HG03439 (cell line): ENCODE measurements around the gene GNA12.
"Not testable (repeated sequence)": the region's sequence is repeated elsewhere in the genome, so short reads cannot be mapped to it uniquely, and the experiment has no call there.

ENCODE experiments used
- ATAC-seq: cut with Tn5 transposase; IDR thresholded peaks from one replicate; pipeline ENCODE4 v1.9.1; 2021; ENCODE audit warnings: mild to moderate bottlenecking, moderate library complexity; ENCODE audit not compliant: unreplicated experiment

GNA12 gene

DNA sequence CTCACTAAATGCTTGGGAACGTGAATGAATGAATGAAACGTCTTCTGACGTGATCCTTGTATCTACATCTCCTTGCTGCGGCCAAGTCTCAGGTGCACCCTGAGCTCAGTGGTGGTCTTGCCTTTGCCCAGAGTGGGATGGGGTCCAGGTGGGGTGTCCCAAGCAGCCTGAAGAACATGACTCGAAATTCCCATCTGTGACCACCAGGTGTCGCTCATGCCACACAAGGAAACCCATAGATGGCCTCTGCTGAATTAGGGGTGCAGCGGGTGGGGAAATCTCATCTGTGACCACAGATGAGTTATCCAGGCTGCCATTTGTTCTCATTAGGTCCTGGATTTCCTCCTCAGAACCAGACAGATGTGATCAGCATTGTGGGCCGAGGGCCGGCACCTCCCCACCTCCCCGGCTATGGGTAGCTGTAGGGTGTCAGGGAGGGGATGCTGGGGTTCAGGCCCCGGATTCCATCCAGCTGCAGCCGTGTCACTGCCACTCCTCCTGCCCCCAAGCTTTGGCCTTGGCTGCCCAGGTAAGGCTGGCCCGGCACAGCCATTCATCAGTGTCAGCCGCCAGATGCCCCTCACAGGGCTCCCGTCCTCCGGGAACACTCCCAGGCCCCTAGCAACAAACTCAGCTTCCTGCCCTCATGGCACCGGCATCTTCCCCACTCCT is 21.0 kb upstream of the GNA12 start:
- ATAC-seq, result peak; percentile 45

GRCh38 chr7:2864204-2864985 is 20.3 kb upstream of the GNA12 start:
- no peak for ATAC-seq

DNA sequence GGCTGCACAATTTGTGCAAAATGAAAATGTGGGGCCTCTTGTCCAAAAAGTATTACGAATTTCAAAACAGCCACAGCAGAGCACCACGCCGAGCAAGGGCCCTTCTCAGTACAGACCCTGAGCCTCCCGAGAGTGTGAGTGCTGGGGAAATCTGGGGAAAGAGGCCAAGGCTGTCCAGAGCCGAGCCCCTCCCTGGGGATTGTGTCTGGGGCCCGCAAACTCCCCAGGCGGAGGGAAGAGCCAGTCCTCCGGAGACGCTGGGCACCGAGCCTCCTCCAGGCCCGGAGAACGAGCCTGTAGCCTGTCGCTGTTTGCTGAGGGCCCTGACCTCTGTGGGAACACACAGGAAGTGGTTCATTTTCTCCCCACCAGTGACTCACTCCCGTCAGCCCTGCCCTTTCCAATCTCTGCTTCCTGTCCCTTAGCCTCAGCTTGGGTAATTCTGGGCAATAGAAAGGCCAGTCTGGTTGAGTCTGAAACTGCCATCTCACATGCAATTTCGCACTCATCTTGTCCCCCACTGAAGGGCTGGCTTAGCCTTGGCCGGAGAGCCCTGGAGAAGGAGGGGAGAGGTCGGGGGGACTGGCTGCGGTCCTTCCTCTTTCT is 19.5 kb upstream of the GNA12 start:
- peak; percentile 90 for ATAC-seq

DNA sequence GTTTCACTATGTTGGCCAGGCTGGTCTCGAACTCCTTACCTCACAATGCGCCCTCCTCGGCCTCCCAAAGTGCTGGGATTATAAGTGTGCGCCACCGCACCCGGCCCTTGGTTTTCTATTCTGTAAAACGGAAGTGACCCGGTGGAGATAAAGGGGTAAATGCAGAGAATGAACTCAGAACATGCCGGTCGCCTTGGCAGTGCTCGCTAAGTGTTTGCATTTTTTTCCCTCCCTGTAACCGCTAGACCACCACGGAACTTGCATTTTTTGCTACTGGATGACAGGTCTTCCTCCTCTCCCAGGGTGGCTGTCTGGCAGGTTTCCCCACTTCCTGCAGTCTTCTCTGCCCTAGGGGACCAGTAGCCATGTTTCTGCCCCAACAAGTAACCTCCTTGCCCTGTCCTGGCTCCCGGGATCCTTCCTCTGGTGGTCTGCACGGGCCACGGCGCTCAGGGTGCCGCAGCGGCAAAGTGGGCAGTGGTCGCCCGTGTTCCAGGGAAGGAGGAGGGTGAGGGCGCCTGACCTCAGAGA is 18.8 kb upstream of the GNA12 start:
- no peak for ATAC-seq

DNA sequence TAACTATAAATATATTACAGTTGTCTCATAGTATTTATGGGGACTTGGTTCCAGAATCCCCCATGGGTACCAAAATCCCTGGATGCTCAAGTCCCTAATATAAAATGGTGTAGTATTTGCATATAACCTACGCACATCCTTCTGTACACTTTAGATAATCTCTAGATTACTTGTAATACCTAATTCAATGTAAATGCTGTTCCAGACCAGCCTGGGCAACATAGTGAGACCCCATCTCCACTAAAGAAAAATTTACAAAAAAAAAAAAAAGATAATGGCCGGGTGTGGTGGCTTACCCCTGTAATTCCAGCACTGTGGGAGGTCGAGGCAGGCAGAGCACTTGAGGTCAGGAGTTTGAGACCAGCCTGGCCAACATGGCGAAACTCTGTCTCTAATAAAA is 17.4 kb upstream of the GNA12 start:
- ATAC-seq, result no peak

DNA sequence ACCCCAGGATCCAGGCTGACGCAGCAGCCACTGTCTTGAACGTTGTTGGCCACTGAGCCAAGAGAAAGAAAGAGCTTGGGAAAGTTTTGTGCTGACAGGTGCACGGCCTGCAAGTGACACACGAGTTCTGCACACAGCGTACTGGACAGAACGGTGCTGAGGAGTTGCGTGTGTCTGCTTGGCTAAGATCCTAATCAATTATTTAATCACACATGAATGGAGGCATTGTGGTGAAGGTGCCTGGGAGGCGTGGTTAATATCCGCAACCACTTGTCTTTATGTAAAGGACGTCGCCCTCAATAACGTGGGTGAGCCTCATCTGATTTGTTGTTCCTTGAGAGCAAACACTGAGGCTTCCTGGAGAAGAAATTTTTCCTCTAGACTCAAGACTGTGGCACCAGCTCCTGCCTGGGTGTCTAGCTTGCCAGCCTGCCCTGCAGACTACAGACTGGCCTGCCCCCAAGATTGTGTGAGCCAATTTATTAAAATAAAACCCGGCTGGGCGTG is 16.6 kb upstream of the GNA12 start:
- no peak for ATAC-seq

- no peak for ATAC-seq
Measured at GRCh38 chr7:2859952-2860351, 15.8 kb upstream of the GNA12 start.

DNA sequence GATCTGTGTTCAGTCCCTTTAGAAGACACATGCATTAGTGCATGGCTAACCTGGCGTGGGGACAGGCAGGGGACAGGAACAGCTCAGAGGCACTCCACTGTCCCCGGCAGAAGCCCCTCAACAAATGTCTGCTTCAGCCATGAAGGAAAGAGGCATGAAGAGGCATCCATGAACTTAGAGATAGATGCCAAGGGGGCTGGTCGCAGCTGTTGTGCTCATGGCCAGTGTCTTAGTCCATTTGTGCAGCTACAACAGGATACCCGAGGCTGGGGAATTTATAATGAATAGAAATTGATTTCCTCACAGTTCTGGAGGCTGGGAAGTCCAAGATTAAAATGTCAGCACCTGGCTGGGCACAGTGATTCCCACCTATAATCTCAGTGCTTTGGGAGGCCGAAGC is 14.5 kb upstream of the GNA12 start:
- ATAC-seq, result no peak

DNA sequence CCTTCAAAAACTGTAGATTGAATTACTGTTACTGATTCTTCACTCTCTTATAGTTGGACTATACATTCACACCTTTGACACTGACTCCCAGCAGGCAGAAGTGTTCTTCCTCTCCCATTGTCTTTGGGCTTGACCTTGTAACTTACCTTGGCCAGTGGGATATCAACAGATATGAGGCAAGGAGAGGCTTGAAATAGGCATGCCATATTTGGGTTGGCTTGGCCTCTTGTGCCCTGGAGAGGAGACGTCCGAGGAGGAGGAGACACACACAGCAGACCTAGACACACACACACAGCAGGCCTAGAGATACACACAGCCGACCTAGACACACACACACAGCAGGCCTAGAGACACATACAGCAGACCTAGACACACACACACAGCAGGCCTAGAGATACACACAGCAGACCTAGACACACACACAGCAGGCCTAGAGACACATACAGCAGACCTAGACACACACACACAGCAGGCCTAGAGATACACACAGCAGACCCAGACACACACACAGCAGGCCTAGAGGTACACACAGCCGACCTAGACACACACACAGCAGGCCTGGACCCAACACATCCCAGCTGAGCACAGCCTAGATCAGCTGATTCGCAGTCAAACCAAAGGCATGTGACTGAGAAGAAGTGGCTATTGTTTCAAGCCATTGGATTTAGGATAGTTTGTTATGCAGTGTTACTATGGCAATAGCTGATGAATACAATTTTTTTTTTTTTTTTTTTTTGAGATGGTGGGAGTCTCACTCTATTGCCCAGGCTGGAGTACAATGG is 12.5 kb upstream of the GNA12 start:
- no peak for ATAC-seq

DNA sequence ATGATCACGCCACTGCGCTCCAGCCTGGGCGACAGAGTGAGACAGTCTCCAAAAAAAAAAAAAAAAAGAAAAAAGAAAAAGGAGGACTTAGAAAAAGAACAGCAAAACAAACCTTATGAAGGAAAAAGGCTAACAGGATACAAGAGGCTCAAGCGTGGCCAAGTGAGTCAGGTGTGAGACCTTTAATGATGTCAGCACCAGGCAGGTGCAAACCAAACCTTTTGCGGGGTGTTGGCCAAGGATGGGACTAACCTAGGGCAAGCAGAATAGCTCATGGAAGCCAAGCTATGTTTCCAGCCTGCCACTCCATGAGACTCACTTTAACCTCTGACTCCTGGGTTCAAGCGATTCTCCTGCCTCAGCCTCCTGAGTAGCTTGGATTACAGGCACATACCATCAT is 11.3 kb upstream of the GNA12 start:
- no peak for ATAC-seq

- ATAC-seq, result not testable (repeated sequence)
Measured at GRCh38 chr7:2853552-2853951, 9.4 kb upstream of the GNA12 start.

- ATAC-seq, result no peak
Measured at GRCh38 chr7:2853147-2853546, 9.0 kb upstream of the GNA12 start.

- ATAC-seq, result peak; percentile 58
Measured at GRCh38 chr7:2851497-2851896, 7.4 kb upstream of the GNA12 start.

GRCh38 chr7:2849941-2850766 is 6.0 kb upstream of the GNA12 start:
- no peak for ATAC-seq

GRCh38 chr7:2845034-2845592 is 1.0 kb upstream of the GNA12 start:
- ATAC-seq, result no peak

GRCh38 chr7:2843711-2844152 is 376 bp downstream of the GNA12 start:
- no peak for ATAC-seq

DNA sequence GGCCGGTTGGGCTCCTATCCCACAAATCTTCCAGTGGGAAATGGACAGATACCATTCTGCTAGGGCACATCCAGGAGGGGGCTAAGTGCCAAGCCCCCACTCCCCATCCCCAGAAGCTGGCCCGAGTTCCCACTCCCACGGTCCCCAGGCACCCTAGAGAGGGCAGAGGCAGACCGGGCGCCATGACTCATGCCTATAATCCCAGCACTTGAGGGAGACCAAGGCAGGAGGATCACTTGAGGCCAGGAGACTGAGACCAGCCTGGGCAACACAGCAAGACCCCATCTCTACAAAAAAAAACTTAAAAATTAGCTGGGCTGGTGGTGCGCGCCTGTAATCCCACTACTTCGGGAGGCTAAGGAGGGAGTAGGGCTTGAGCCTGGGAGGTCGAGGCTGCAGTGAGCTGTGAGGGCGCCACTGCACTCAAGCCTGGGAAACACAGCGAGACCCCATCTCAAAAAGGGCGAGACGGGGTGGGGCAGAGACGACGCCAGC is 870 bp downstream of the GNA12 start:
- ATAC-seq, result no peak

DNA sequence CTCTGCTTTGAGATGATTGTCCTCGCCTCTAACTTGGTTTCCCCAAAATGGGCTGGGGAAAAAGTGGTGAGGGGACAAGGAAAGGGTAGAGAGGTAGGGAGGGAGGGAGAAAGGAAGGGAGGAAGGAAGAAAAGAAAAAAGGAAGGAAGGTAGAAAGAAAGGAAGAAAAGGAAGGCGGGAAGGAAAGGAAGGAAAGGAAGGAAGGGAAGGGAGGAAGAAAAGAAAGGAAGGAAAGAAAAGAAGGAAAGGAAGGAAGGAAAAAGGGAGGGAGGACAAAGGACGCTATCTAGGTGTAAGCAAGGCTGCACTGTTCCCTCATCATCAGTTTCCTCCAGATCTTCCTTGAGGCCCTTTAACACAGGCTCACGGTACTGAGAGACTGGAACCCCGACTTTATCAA is 2.2 kb downstream of the GNA12 start:
- no peak for ATAC-seq

GRCh38 chr7:2840458-2840857 is 3.6 kb downstream of the GNA12 start:
- ATAC-seq, result no peak
